ENCODE results near the gene ICAM2. TPM values are rescaled to one million over a fixed set of nuclear protein-coding genes. Genes with fewer than 3 reads are reported as not detected.

Gene ICAM2
- total and polyA plus RNA-seq, 2 donors from 2014 or later, result 38.8 to 55.8 TPM

- Histone ChIP-seq H3K9ac (ENCODE audit: low read length in 3 of 3) (no peak overlapping the region), H3K9me3 (ENCODE audit: control insufficient read depth in 2 of 3, insufficient read depth in 1 of 3, low read length in 3 of 3) (no peaks in the 10 kb centered on the region), H3K27me3 (ENCODE audit: control insufficient read depth, insufficient read depth, low read length) (no peaks in the 10 kb centered on the region), H3K4me1 (ENCODE audit: control insufficient read depth in 2 of 3, insufficient read depth in 2 of 3, low read depth in 1 of 3, low read length in 3 of 3) (peaks cover 0 to 7% (median 0%) of the 10 kb centered on the region in 3 donors), H3K27ac (ENCODE audit: low read depth in 2 of 2, low read length in 2 of 2) (no peak overlapping the region), H3K4me3 (ENCODE audit: low read length in 3 of 3) (no peak overlapping the region), H3K36me3 (ENCODE audit: control insufficient read depth in 2 of 3, insufficient read depth in 3 of 3, low read length in 3 of 3) (no peaks in the 10 kb centered on the region)
- DNase-seq, result no peak
- intact Hi-C loops (cut with DNase I), result no loop called here
- TF ChIP-seq, protein P1, sequence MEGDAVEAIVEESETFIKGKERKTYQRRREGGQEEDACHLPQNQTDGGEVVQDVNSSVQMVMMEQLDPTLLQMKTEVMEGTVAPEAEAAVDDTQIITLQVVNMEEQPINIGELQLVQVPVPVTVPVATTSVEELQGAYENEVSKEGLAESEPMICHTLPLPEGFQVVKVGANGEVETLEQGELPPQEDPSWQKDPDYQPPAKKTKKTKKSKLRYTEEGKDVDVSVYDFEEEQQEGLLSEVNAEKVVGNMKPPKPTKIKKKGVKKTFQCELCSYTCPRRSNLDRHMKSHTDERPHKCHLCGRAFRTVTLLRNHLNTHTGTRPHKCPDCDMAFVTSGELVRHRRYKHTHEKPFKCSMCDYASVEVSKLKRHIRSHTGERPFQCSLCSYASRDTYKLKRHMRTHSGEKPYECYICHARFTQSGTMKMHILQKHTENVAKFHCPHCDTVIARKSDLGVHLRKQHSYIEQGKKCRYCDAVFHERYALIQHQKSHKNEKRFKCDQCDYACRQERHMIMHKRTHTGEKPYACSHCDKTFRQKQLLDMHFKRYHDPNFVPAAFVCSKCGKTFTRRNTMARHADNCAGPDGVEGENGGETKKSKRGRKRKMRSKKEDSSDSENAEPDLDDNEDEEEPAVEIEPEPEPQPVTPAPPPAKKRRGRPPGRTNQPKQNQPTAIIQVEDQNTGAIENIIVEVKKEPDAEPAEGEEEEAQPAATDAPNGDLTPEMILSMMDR (IDR thresholded peaks at IDR 0.05; ENCODE audit: borderline replicate concordance, extremely low read depth, insufficient read depth), result no peak
- FAIRE-seq, result no peak
Observed at GRCh38 chr17:63996430-63997182, 23.8 kb downstream of the ICAM2 start.

- no peak for DNase-seq
- Histone ChIP-seq H3K27me3 (ENCODE audit: control insufficient read depth, insufficient read depth, low read length) (no peaks in the 10 kb centered on the region), H3K4me3 (ENCODE audit: low read length in 3 of 3) (no peak overlapping the region), H3K4me1 (ENCODE audit: control insufficient read depth in 2 of 3, insufficient read depth in 2 of 3, low read depth in 1 of 3, low read length in 3 of 3) (peaks cover 0 to 8% (median 0%) of the 10 kb centered on the region in 3 donors), H3K27ac (ENCODE audit: low read depth in 2 of 2, low read length in 2 of 2) (no peak overlapping the region), H3K36me3 (ENCODE audit: control insufficient read depth in 2 of 3, insufficient read depth in 3 of 3, low read length in 3 of 3) (no peaks in the 10 kb centered on the region), H3K9ac (ENCODE audit: low read length in 3 of 3) (no peak overlapping the region), H3K9me3 (ENCODE audit: control insufficient read depth in 2 of 3, insufficient read depth in 1 of 3, low read length in 3 of 3) (no peaks in the 10 kb centered on the region)
- intact Hi-C loops (cut with DNase I), result no loop called here
- TF ChIP-seq, protein P1 (IDR thresholded peaks at IDR 0.05; ENCODE audit: borderline replicate concordance, extremely low read depth, insufficient read depth), result no peak
- no peak for FAIRE-seq
Observed at GRCh38 chr17:63995626-63996025, 24.8 kb downstream of the ICAM2 start.

DNA sequence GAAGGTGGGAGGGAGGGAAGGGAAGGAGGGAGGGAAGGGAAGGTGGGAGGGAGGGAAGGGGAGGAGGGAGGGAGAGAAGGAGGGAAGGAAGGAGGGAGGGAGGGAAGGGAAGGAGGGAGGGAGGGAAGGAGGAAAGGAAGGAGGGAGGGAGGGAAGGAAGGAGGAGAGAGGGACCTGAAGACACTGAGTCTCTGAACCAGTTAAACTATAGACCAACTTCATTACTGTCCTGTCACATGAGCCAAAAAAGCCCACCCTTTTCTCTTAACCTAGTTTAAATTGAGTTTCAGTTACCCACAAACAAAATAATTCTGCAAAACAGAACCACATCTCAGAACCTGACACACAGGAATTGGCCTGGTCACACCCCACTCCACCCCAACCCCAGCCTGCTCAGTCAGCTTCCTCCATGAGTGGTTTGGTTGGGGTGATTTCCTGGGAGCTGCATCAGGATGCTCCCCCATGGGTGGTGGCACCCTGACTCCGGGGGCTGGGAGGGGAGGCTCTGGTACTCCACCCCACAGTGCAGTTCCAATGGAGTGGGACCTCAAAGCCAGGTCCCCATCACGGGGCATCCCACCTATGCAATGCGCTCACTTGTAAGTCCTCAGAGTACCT is 27.0 kb downstream of the ICAM2 start:
- no peak overlapping the region for H3K4me3 ChIP-seq (ENCODE audit: low read length in 3 of 3)
- H3K9me3 ChIP-seq (ENCODE audit: control insufficient read depth in 2 of 3, insufficient read depth in 1 of 3, low read length in 3 of 3), result no peaks in the 10 kb centered on the region
- intact Hi-C loops (cut with DNase I), result no loop called here
- H3K36me3 ChIP-seq (ENCODE audit: control insufficient read depth in 2 of 3, insufficient read depth in 3 of 3, low read length in 3 of 3), result no peaks in the 10 kb centered on the region
- no peak overlapping the region for H3K27ac ChIP-seq (ENCODE audit: low read depth in 2 of 2, low read length in 2 of 2)
- DNase-seq (peak in 1 of 5 donors; percentile 44), FAIRE-seq (no peak)
- no peak overlapping the region for H3K9ac ChIP-seq (ENCODE audit: low read length in 3 of 3)
- no peaks in the 10 kb centered on the region for H3K27me3 ChIP-seq (ENCODE audit: control insufficient read depth, insufficient read depth, low read length)
- H3K4me1 ChIP-seq (ENCODE audit: control insufficient read depth in 2 of 3, insufficient read depth in 2 of 3, low read depth in 1 of 3, low read length in 3 of 3), result peaks cover 0 to 13% (median 0%) of the 10 kb centered on the region in 3 donors
- TF ChIP-seq, protein P1 (IDR thresholded peaks at IDR 0.05; ENCODE audit: borderline replicate concordance, extremely low read depth, insufficient read depth), result no peak

All from kidney (tissue), 14 donors.